ENCODE data around the gene CAST.

CAST gene

DNA sequence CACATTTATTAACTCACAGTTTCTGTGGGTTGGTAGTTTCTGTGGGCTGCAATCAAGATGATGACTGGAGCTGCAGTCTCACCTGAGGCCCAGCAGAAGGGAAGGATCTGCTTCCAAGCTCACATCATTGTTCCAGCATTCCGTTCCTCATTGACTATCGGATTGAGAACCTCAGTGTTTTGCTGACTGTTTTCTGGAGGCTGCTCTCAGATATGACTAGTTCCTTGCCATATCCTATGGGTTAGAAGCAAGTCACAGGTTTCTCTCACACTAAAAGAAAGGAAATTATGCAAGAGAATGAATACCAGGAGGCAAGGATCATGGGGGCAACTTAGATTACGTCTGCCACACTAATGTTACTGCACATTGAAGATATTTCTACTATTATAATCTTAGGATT, 151.9 kb downstream of the CAST start:
- TF ChIP-seq, protein P1, sequence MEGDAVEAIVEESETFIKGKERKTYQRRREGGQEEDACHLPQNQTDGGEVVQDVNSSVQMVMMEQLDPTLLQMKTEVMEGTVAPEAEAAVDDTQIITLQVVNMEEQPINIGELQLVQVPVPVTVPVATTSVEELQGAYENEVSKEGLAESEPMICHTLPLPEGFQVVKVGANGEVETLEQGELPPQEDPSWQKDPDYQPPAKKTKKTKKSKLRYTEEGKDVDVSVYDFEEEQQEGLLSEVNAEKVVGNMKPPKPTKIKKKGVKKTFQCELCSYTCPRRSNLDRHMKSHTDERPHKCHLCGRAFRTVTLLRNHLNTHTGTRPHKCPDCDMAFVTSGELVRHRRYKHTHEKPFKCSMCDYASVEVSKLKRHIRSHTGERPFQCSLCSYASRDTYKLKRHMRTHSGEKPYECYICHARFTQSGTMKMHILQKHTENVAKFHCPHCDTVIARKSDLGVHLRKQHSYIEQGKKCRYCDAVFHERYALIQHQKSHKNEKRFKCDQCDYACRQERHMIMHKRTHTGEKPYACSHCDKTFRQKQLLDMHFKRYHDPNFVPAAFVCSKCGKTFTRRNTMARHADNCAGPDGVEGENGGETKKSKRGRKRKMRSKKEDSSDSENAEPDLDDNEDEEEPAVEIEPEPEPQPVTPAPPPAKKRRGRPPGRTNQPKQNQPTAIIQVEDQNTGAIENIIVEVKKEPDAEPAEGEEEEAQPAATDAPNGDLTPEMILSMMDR (IDR thresholded peaks at IDR 0.05), result no peak

DNA sequence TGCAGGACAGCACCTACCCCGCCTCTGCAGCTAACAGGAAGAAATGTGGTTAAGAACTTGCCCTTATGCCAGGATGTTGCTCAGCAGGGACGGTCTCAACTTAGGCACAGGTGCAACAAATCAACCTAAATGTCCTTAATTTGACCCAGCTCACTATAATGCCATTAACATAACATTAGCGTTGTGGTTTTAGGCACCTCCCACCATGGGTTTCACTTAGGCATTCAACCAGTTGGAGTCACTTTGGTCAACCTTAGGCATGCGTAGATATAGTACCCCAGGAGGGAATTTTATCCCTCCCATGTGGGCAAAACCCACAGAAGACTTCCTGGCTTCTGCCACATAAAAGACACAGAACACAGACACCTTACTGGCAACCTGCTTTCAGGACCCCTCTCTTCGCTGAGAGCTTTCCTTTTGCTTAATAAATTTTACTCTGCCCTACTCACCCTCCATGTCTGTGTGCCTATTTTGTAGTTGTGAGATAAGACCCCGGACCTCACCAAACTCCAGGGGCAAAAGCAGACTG, 154.3 kb downstream of the CAST start:
- TF ChIP-seq, protein P1 (IDR thresholded peaks at IDR 0.05), result no peak

DNA sequence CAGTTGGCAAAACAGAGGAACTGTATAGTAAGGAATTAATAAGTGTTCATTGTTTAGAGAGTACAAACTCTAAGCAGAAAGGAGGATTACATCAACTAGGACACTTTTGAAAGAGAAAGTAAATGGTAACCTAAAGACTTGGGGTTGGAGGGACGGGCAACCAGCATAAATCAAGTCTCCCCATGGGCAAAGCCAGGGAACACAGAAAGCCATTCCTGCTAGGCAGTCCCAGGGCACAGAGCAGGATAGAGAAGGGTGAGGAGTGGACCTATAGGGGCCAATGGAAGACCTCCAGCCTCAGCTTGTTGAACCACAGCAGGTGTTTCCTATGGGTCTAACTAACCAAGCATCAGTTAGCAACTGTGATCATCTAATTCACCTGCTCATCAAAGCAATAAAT, 154.8 kb downstream of the CAST start:
- TF ChIP-seq, protein P1 (IDR thresholded peaks at IDR 0.05), result no peak

DNA sequence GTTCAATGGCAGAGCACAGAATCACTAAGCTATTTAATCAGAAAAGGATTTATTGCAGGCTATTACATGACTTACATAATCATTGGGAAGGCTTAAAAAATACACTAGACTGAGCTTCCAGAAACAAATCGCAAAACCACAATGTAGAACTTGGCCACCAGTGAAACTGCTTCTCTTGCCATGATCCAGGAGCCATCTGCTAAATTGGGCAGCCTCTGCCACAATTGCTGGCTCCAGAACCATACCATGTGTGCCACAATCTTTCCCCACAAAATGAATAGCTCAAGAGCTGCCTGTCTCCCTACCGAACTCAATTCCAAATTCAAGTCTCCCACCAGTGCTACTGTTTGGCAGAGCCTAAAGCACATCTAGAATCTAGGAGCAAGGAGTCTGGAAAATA, 155.3 kb downstream of the CAST start:
- TF ChIP-seq, protein P1 (IDR thresholded peaks at IDR 0.05), result no peak

DNA sequence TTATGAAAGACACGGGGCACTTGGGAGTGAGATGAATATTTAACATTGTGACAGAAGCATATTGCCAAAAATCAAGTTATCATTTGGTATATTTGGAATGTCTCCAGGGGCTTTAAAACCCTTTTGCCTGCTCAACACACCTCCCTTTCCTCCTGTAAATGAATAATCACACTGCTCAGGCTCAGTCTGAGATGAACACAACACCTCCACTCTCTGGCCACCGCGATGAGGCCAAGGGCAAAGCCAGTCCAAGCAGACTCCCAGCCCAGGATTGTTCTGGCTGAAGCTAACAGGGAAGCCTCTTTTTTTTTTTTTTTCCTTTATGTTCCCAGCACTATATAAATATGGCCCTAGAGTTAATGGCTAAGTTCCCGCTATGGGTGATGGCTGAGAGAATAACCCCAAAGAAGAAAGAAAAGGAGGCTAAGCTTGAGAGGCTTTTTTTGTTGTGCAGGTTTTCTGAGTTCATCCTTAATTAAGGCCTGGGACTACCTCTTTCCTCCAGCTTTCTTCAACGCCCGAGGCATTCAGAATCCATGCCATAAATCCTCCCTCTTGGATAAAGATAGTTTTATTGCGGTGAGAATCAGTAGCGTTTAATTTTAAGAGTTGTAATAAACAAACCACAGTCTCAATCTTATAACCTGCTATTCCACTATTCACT, 156.1 kb downstream of the CAST start:
- TF ChIP-seq, protein P1 (IDR thresholded peaks at IDR 0.05), result no peak

DNA sequence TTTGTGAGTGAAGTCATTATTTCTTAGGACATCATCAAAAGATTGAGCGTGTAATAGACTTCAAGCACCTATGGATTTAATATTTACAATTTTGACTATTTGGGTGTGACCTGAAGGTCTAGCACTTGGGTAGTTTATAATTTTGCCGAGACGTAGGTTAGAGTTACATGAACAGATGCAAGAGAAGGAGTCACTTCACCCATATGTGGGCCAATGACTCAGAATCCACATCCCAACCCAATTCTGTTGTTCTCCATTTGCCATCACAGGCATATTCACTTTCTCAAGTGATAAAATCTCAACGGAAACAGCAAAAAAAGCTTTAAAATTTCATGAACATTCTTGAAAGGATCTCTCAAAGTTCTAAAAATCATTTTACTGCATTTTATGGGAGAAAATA, 157.6 kb downstream of the CAST start:
- TF ChIP-seq, protein P1 (IDR thresholded peaks at IDR 0.05), result no peak

DNA sequence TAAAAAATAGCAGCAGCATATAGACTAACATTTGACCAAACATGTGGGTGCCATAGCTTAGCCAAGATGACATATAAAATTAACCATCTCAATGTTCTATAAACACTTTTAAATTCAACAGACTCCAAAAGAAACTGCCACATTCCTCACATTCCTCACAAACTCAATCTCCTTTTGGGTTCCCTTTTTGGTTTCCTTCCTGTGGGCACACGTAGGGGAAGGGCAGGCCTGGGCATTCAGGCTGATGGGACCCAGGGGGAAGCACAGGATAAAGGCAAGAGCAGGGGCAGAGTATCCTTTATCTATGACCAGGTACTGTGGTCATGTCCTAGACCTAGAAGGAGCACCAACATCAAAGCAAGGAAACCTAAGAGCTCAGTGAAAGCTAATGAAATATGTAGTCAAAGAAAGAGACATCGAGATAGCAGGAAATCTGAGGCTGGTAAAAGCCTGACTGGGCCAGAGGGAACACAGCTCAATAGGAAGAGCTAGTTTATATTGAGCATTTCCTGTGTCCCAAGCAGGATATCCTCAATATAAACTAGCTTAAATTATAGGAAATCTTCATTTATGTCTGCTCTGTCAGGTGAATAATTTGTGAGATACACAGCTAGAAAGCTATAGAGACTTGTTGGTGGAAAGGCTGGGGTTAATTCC, 159.2 kb downstream of the CAST start:
- TF ChIP-seq, protein P1 (IDR thresholded peaks at IDR 0.05), result no peak

Measured in LNCAP (cell line).